GM21528 (cell line): ENCODE measurements around the gene FRMD3.

Experiments
- ATAC-seq: cut with Tn5 transposase; IDR thresholded peaks from one replicate; pipeline ENCODE4 v1.9.1; 2021; ENCODE audit warnings: mild to moderate bottlenecking, moderate library complexity; ENCODE audit not compliant: unreplicated experiment, low FRiP score

FRMD3 gene

DNA sequence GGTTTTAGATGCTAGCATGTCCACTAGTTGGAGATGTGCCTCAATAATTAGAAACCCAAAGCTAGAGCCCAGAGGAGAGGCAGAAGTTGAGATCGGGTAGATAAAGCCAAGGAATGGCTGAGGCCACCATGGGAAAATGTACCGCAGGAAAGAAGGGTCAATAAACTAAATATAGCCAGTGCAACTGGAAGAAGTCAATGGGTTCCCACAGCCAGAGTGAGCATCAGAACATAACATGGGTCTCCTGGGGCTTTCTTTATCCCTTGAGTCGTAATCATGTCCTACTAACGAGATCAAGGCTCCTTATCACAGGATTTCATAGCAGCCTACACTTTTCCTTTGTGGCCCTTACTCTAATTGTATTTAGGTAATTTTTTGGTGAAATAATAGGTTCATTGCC, 61.7 kb downstream of the FRMD3 start:
- ATAC-seq = no peak

DNA sequence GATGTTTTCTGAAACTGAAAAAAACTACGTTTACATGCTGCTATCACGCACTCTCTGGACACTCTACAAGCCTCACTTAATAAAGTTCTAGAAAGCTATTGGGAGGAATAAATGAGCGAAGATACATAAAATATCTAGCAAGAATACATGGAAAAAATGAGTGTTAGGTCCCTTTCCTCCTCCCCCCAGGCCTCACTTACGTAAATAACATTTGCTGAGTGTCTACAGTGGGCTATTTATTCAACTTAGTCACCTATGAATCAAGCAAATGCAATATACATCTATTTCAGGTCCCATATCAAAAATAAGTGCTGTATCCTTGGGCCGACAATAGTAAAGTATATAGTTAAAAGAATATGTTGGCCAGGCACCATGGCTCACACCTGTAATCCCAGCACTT, 62.5 kb downstream of the FRMD3 start:
- no peak for ATAC-seq

DNA sequence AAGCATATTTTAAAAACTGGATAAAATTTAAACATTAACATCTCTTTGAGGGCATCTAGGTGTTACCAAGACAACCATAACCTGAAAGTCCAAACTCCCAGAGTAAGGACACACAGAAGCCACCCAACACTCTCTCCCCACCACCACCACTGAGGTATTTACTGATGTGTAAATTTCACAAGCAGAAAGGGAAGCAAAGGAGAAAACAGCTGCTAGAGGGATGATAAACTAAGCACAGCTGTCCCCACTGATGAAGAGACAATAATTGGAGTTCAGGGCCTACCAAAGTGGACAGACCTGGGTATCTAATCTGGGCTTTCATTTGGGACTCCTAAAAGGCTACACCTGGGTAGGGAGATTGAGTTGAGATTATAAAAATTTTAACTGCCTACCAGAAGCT, 63.6 kb downstream of the FRMD3 start:
- no peak for ATAC-seq

GRCh38 chr9:83473488-83473971, 64.7 kb downstream of the FRMD3 start:
- ATAC-seq = peak; percentile 95

DNA sequence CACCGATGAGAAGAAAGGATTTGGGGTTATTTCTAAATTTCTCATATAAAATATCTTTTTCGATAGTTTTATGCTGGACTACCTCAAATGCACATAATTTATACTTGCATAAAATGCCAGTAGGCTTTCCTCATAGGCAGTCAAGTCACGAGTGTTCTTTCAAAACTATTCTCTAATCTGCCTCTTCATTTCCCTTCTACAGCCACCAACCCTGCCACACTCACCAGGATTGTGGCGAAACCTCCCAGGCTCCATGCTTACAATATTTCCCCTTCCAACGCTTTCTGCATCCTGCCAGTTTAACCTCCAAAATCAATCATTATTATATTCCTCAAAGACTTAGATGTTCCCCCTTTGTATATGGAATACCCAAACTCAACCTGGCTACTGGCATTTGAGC, 65.4 kb downstream of the FRMD3 start:
- ATAC-seq = no peak

GRCh38 chr9:83472221-83472665, 66.0 kb downstream of the FRMD3 start:
- no peak for ATAC-seq

- no peak for ATAC-seq
These were observed 67.0 kb downstream of the FRMD3 start for GRCh38 chr9:83471241-83471640.

DNA sequence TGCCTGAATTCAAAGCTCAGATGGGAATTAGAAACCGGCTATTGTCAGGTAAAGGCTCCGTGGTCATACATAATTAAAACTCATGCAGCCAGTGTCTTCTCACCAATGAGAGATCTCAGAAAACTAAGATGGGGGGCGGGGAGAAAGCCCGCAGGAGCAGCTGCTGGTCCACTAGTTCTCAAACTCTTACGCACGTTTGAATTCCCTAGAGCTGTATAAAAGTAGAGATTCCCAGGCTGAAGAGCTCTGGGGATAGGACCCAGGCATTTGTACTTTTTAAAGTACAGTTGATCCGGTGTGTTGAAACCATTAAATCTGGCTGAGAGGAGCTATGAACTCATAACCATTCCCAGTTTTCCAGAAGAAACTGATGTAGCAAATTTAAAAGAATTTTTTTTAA, 68.5 kb downstream of the FRMD3 start:
- ATAC-seq = no peak

GRCh38 chr9:83468821-83469220, 69.4 kb downstream of the FRMD3 start:
- ATAC-seq = no peak

GRCh38 chr9:83466877-83467276, 71.3 kb downstream of the FRMD3 start:
- no peak for ATAC-seq

GRCh38 chr9:83466351-83466750, 71.8 kb downstream of the FRMD3 start:
- ATAC-seq = no peak

GRCh38 chr9:83459830-83460229, 78.4 kb downstream of the FRMD3 start:
- ATAC-seq = no peak

DNA sequence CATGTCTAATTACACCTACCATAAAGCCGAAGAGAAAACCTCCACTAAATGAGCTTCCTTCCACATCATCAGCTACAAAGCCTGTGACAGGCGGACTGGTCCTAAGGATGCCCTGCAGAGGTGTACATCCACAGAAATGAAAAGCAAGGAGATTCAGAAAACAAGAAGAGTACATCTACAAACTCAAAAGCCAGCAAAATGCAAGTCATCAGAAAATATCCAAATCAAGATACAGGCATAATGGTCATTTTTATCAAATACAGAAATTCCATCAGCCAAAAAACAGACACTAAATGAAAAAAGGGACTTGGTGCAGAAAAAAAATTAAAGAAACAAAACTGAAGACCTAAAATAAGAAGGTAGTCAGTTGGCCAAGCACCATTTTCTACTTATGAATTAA, 79.7 kb downstream of the FRMD3 start:
- ATAC-seq = no peak

- no peak for ATAC-seq
These were observed 81.2 kb downstream of the FRMD3 start for GRCh38 chr9:83457005-83457404.

- no peak for ATAC-seq
These were observed 82.0 kb downstream of the FRMD3 start for GRCh38 chr9:83456226-83456625.

DNA sequence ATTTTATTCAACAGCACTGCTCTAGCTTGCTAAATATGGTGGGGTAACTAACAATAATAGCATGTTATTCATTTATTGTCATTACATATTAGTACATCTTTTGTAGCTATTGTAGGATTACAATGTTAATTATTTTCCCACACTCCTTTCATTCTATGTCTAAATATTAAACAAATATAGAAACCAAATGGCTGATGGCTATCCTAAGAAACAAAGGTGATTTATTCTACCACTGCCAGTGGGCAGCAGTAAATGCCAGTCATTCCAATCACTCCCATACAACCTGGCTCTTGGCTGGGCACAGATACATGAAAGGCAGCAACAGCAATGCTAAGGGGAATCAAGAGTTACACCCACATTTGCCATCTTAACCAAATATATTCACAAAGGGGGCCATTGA, 84.1 kb downstream of the FRMD3 start:
- ATAC-seq = no peak

DNA sequence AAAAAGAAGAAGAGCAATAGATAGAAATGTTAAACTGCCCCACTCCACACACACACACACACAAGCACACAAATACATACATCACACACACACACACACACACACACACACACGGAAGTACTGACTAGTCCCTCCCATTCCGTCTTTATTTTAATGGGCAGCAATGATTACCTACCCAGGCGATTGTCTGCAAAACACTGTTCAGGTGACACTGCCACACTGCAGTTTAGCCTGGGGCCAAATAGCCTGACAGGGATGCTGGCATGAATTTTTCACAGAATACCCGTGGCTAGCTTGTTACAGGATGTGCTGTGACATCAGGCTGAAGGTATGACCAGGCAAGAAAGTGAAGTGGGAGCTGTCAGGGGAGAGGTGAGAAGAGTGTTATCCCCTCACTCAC, 86.9 kb downstream of the FRMD3 start:
- ATAC-seq = no peak

- no peak for ATAC-seq
These were observed 88.2 kb downstream of the FRMD3 start for GRCh38 chr9:83449983-83450382.

DNA sequence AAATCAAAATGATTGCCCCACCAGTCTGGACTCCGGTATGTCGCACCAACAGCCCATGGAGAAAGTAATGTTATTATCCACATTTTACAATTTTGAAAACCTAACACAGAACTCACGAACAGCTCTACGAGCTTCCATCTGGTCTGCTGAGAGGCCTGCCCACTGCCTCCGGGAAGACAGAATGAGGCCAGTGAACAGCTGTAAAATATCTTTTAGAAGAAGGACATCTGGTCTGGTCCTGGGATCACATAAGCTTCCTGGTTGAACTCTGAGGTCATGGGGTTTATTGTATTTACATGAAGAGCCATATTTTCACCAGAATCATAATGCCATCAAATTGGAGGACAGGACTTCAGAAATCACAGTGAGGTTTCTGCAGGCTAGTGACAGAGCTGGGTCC, 89.0 kb downstream of the FRMD3 start:
- ATAC-seq = no peak

DNA sequence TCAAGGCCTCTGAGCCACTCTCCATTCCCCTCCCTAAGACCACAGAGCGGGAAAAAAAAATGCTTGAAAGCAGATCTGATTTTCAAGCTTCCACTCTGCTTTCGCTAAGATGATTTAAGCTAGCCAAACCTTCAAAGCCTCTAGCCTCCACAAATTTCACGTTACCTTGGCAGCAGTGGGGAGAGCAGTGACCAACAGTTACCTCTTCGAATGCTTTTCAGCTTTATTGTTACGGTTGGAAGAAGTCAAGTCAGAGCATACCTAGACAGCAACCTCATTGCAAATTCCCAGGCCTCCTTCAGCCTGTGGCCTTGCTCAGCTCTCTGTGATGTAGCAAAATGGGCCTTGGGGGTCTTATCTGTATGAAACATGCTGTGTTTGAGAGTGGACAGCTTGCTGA, 89.6 kb downstream of the FRMD3 start:
- no peak for ATAC-seq

DNA sequence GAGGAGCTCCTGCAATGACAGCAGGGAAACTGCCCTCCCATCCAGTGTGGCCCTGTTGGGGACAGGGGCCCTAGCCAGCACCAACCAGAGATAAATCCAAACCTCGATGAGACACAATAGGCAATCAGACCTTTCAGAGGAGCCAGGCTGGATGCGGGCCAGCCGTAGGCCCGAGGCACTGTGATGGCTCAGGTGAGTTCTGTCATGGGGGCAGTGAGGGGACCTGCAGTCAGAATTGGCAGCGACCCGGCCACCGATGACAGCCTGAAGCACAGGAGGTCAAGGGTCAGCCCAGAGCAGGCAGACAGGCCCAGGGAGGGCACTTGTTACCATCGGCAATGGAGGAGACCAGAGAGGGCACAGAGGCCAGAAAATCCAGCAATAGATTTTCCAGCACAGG, 90.8 kb downstream of the FRMD3 start:
- no peak for ATAC-seq

- ATAC-seq = no peak
These were observed 92.4 kb downstream of the FRMD3 start for GRCh38 chr9:83445703-83446265.

DNA sequence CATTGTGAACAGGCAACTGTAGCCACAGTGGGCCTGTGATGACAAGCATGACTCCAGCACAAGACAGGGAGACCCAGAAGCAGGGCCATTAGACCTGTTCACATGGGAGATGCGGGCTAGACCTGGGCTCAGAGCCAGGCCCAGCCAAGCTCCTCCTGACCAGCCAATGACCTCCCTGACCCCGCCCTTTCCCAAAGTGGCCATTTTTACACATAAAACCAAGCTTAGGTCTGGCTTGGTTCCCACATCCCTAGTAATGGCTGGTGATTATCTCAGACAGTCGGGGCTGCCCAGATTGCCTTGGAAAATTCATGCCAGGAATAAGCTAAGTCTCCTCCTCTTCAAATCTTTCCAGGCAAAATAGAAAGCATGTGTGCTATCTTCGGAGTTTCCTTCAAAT, 94.1 kb downstream of the FRMD3 start:
- no peak for ATAC-seq
